GM18951 (cell line): ENCODE data around the gene UTS2B.

Experiments
- POLR2A ChIP-seq: IDR thresholded peaks from 4 replicates; pipeline ENCODE4 v1.6.1; 2011; ENCODE audit warnings: mild to moderate bottlenecking; ENCODE audit not compliant: insufficient read length, insufficient read depth; ENCODE audit errors: extremely low read depth
- in situ Hi-C: fragments of 300-500 bp; cut with MboI; formaldehyde crosslinking; loops from one replicate; pipeline ENCODE4 v1.12.0; 2022; ENCODE audit warnings: low sequenced_read_pairs, mixed read lengths, inconsistent platforms; ENCODE audit not compliant: unreplicated experiment

The UTS2B gene

GRCh38 chr3:191345334-191345733 is 15.0 kb upstream of the UTS2B start:
- TF ChIP-seq POLR2A = no peak
- in situ Hi-C loops = no loop called here

DNA sequence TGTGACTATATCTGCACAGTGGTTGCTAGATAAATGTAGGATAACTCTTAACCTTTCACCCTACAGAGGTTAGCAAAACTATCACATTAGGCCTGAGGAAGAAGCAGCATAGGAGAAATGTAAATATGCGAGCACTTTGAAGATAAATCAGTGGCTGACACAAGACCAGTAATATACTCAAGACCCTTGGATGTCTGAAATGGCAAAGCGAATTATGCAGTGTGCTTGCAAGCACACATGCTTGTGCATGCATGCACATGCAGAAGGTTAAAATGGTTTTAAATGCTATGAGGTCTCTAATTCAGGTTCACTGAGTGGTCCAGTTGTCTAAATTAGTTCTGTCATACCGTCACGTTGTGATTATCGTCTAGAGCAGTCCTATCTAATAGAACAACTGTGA is 13.6 kb upstream of the UTS2B start:
- in situ Hi-C loops = no loop called here
- no peak for TF ChIP-seq POLR2A

- in situ Hi-C loops = no loop called here
- no peak for TF ChIP-seq POLR2A
These were observed 12.8 kb upstream of the UTS2B start for GRCh38 chr3:191343115-191343514.

GRCh38 chr3:191342411-191342810 is 12.1 kb upstream of the UTS2B start:
- in situ Hi-C loops = no loop called here

GRCh38 chr3:191342006-191342405 is 11.7 kb upstream of the UTS2B start:
- in situ Hi-C loops = no loop called here
- no peak for TF ChIP-seq POLR2A

More at GRCh38 chr3:191342411-191342810, 12.1 kb upstream of the UTS2B start:
- TF ChIP-seq POLR2A = no peak

- in situ Hi-C loops = no loop called here
- no peak for TF ChIP-seq POLR2A
These were observed 10.6 kb upstream of the UTS2B start for GRCh38 chr3:191340966-191341365.

DNA sequence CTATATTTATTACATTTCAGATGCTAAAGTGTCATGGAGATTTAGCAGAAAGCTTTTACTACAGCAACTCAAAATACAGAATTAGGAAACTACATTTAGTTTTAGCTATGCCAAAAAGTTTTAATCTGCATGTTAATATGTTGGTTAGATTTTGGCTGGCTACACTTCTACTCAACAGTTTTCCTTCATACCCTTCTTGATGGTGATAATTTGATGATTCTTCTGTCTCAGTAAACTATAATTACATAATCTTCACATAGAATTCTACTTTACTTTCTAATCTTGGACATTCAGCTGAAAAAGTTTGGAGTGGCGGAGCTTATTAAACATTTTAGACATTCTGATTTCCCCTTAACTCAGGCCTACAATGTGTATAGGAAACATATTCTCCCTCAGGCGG is 10.0 kb upstream of the UTS2B start:
- no peak for TF ChIP-seq POLR2A
- in situ Hi-C loops = no loop called here

GRCh38 chr3:191339316-191339917 is 9.1 kb upstream of the UTS2B start:
- no peak for TF ChIP-seq POLR2A

DNA sequence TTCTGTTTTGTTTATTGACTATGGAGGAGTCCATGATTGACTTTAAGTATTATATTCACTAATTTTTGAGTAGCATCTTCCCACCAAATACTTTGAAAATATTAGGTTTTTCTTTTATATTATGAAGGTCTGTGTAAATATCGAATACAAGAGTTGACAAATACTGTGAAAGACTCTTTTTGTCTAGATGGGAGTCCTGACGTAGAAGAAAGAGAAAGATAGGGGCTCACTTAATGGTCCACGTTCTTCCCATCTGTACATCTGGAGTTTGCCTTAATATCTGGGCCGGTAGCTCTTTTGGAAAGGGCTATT is 7.8 kb upstream of the UTS2B start:
- in situ Hi-C loops = no loop called here
- no peak for TF ChIP-seq POLR2A

More at GRCh38 chr3:191339316-191339917, 9.1 kb upstream of the UTS2B start:
- in situ Hi-C loops = no loop called here

GRCh38 chr3:191336833-191337232 is 6.5 kb upstream of the UTS2B start:
- in situ Hi-C loops = no loop called here
- no peak for TF ChIP-seq POLR2A

DNA sequence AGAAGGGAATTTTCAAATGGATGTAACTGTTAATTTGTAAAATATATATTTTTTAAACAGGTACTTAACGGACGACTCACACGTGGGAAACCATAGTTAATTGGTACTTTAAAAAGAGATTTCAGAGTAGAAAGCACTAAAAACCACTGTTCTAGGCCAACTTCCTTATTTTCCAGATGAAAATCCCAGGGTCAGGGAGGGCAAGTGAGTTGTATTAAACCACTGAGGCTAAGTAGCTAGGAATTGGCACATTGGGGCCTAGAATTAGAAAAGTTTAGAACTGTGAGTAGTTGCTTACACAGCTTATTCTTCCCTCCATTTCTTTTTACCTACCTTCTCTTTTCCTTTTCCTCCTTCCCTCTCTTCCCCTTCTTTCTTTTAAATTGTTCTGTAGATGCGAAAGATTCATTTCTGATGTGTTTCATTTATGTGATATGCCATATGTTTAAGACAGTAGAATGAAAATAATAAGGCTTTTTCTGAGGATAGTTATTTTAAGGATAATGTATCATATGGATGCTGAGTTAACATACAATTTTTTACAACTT is 4.1 kb upstream of the UTS2B start:
- in situ Hi-C loops = no loop called here
- TF ChIP-seq POLR2A = no peak

DNA sequence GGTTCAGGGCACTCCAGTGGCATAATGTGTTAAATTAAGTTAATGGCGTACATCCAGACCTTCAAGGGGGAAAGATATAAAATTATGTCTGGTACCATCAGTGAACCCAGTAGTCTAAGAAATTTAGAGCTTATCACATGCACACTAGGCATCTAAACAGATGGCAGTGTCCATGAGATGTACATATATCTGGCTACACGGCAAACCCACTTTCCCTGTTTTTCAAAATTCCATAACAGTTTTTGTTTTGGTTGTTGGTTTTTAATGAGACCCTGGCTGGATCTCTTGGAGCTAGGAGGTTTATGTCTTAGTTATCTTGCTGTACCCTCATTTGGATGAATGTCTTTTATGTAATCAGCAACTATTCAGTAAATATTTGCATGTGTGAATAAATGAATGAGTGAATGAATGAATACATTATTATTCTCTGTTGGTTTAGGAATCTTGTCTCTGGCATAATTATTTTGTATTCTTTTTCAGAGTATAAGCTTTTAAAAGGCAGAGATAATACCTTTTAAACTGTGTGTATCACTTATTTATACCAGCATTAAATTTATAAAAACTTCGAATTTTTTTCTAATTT is 3.1 kb upstream of the UTS2B start:
- no peak for TF ChIP-seq POLR2A
- in situ Hi-C loops = no loop called here

GRCh38 chr3:191331388-191331787 is 1.1 kb upstream of the UTS2B start:
- TF ChIP-seq POLR2A = no peak
- in situ Hi-C loops = no loop called here

GRCh38 chr3:191330530-191331048 is 263 bp upstream of the UTS2B start:
- in situ Hi-C loops = no loop called here
- TF ChIP-seq POLR2A = no peak

GRCh38 chr3:191328962-191329653 is 1.2 kb downstream of the UTS2B start, which contains the start of gene CCDC50:
CCDC50 (plus strand) TSS chr3:191329394; CDS start chr3:191329675, 281 bp downstream.
- in situ Hi-C loops = no loop called here
- peak; percentile 76 for TF ChIP-seq POLR2A
